NCI-H2107 treated with DMSO at 0.1 percent for 48 hours (cell line): ENCODE measurements around the gene PAXX.

ENCODE experiments used
- DNase-seq: peaks from one replicate; lab custom pipeline; 2025; ENCODE audit not compliant: unreplicated experiment; lab: John Stamatoyannopoulos, UW

PAXX gene

DNA sequence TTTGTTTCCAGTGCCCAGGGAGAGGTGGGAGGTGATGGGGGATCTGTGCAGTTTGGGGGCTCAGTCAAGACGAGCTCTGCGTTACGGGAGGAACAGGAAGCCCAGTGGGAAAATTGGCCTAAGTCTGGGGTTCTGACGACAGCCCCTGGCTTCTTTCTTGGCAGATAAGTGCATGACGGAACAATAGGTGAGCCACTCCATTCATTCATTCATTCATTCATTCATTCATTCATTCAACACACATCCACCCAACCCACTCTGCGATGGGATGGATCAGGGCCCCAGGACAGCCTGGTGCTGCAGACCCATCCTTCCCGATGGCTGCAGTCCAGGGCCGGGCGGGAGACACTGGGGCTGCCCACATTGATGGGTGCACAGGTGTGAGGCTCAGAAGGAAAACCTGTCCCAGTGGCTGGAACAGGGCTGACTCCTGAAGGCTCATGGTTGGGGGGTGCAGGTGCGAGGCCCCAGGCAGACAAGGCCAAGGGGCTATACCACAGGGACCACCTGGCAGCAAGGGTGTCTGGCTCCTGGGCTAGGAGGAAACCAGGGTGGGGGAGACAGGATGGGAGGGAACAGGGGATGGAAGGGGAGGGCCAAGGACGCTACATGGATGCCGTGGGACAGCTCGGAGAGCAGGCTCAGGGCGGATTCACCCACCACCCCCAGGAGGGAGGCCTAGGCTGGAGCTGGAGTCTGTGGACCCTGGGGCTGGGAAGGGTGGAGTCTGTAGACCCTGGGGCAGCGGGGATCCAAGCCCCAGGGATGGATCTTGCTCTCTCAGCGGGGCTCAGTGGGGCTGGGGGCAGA lies 11.3 kb upstream of the PAXX start:
- no peak for DNase-seq

DNA sequence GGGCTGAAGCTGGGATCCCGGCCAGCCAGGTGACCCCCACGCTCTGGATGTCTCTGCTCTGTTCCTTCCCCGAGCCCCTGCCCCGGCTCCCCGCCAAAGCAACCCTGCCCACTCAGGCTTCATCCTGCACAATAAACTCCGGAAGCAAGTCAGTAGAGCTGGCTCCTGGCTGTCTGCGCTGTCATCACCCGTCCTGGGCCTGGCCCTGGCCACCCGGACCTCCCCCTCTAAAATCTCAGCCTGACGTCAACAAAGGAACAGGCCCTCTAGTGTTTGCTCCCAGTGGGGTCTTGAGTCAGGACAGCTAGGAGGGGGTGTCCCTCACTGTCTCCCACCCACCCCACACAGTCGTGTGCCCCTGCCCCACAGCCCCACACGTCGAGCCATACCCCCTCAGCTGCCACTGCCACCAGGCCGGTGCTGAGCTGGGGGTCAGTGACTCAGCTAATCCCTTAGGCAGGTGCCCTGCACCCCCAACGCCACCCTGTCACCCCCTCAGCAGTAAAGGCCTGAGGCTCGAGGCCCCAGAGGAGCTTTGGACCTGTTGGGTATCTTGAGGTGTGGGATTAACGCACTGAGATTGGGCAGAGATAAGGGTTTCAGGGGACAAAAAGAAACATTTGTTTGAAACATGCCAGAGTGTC lies 10.5 kb upstream of the PAXX start:
- no peak for DNase-seq

DNA sequence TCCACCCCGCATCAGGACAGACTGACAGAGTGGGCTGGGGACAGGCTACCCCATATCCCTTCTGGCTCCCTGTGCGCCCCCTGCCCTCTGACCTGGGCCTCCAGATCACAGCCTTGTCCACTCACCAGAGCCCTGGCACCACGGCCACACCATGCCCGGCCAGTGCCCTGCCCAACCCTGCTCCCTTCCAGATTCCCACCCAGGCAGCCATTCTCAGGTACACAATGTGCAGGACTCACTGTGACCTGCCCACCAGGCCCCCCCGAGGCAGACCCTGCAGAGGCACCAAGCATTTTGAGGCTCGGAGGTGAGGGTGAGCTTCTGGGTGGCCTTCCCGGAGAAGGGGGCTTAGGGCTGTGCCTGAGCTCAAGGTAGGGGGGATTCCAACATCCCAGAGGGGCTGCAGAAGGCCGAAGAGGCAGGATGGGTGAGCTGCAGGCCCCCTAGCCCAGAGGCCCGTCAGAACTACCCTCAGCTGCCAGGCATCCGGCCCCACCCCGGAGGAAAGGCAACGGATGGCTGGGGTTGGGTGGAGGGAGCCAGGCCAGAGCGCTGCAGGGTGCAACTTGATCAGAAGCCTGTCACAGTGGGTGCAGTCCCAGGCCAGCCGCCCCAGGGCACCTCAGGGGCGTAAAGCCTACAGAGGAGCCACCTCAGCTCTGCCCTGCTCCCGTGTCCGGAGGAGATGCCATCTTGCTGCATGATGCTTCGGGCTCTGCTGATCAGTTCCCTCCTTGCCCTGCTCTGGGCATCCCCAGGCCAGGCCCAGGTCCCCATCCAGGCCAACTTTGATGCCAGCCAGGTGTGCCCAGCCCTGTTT lies 9.8 kb upstream of the PAXX start, which contains the start of gene LCNL1:
Gene LCNL1 (plus strand): TSS at position 762 of the 820 bp plus-strand sequence. CDS start 594 bp downstream, outside the sequence.
- no peak for DNase-seq

DNA sequence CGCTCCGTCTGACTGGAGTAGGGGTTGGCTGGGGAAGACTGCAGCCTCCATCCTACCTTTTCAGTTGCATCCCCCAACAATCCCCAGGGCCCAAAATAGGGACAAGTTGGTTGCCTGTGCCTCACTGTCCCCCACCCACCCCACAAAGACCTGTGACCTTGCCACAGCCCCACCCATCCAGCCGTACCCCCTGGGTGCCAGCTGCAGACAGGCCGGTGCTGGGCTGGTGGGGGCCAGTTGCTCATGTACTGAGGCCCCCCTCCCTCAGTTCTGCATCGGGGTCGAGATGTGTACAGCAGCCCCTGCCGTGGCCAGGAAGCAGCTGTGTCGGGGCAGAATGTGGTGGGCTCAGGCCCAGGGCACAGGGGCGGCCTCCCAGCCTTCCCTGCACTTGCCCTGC lies 9.1 kb upstream of the PAXX start:
- no peak for DNase-seq

DNA sequence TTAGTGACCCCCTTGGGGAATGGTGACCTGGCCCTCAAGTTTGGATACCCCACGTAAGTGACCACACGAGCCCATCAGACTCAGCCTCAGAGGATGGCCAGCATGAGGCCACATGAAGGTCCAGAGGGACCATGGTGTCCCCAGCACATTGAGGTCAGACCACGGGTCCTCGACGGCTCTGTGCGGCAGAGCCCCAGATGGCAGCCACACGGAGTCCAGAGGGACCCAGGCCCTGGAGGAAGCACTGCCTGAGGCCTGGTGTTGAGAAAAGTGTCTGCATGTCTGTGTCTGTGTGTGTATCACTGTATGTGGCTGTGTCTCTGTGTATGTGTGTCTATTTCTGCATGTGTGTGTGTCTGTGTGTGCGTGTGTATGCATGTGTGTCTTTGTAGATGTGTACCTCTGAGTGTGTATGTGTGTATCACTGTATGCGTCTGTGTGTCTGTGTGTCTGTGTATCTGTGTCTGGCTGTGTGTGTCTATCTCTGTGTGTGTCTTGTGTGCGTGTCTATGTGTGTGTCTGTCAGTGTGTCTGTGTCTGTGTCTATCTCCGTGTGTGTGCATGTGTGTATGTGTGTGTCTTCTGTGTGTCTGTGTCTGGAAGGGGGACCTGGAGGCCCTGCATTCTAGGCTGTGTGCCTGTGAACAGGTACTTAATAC lies 8.4 kb upstream of the PAXX start:
- DNase-seq, result no peak

DNA sequence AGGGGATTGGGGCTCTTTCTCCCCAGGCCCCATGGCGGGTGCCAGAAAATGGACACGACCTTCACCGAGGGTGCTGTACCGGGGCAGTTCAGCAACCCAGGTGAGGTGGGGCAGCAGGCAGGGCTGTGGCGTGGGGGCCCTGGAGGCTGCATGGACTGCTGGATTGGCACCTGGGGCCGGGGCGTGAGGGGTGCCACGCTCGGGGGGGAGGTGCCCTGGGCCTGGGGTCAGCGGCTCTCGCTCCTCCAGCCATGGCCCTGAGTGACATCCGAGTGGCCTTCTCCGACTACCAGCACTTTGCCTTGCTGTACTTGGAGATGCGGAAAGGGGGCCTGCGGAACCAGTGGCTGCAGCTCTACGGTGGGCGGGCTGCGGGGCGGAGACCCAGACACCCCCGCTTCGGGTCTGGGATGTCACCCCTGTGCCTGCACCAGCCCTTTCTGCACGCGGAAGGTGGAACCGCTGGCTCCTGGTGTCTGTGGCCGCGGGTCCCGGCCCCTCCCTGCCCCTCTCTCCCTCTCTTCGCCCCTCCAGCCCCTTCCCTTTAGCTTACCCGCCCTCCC lies 7.7 kb upstream of the PAXX start:
- DNase-seq, result no peak

DNA sequence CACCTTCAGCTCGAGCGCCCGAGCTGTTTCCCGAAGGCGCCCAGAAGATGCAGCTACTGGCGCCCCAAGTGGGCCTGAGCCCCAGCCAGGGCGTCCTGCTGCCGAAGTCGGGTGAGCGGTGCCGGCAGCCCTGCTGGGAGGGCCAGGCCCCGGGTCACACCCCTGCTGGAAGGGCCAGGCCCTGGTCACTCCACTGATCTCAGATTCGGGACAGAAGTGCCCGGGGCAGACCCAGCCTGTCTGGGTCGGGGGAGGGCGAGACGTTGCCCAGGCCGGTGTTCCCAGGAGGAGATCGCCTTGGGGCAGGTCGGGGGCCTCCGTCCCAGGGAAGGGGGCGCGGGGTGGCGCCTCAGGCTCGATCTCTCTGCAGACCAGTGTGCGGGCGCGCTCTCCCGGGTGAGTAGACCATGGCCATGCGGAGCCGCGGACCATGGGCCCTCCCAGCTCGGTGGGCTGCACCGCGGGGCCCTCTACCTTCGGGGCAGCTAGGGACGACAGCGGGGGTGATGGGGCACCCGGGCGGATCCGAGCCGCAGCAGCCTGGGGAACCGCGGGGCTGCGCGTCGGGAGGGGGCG lies 7.1 kb upstream of the PAXX start:
- no peak for DNase-seq

DNA sequence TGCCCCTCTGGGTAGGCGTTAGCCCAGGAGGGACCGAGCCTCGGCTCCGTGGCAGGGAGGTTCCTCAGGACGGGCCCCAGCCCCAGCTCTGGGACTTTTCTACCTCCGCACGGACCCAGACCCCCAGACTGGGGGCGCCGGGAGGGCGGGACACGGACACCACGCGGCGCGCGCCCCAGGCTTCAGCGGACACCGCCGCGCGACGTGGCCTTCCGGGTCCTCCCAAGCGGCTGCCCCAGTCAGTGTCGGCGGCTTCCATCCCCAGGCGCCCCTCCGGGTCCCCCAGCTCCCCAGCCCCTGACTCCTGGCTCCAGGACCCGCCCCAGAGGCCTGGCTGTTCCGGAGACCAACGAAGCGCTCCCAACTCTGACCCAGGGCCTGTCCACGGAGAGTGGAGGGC lies 6.4 kb upstream of the PAXX start:
- DNase-seq, result no peak

DNA sequence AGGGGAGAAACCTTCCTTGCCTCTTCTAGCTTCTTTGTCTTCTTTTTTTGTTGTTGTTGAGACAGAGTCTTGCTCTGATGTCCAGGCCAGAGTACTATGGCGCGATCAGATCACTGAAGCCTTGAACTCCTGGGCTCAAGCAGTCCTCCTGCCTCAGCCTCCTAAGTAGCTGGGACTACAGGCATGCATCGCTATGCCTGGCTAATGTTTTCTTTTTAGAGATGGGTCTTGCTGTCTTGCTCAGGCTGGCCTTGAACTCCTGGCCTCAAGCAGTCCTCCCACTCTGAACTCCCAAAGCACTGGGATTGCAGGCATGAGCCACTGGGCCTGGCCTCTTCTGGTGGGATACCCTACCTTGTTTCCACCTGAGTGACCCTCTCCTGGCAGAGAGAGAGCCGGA lies 3.4 kb upstream of the PAXX start:
- DNase-seq, result no peak

DNA sequence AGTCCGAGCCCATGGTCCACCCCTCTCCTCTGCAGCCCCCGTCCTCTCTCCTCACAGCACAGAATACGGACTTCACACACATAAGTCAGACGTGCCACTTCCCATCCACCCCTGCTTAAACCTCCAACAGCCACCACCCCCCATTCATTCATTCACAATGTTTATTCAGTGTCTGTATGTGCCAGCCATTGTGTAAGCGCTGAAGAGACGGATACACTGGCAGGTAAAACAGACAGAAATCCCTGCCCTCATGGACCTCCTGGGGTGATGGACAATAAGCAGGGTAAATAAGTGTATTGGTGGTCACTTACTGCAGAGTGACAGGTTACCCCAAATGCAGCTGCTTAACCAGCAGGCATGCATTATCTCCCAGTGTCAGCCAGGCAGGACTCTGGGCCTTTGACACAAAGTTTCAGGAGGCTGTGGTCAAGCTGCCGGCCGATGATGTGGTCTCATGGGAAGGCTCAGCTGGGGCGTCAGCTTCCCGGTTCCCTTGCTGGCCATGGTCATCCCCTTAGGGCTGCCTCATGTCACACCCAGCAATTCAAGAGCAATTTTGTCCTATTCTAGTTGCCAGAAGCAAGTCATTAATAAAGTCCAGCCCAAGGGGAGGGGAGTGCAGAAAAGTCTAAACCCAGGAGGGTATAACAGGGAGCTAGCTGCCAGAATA lies 1.8 kb upstream of the PAXX start:
- DNase-seq, result no peak

DNA sequence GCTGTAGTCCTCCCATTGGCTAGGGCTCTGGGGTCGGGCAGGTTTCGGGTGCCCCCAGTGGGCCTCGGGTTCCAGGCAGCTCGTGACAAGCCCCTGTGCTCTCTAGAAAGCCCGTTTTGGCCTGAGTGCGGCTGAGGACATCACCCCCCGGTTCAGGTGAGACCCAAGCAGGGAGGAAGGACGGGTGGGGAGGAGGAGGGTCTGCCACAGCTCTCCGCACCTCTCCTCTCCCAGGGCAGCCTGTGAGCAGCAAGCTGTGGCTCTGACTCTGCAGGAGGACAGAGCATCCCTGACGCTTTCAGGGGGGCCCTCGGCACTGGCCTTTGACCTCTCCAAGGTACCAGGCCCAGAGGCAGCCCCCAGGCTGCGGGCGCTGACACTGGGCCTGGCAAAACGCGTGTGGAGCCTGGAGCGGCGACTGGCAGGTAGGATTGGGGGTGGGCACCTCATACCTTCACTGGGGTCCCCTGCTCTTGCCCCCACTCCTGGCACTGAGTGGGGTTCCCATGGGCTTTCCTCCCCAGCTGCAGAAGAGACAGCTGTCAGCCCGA lies 672 bp downstream of the PAXX start:
- no peak for DNase-seq

DNA sequence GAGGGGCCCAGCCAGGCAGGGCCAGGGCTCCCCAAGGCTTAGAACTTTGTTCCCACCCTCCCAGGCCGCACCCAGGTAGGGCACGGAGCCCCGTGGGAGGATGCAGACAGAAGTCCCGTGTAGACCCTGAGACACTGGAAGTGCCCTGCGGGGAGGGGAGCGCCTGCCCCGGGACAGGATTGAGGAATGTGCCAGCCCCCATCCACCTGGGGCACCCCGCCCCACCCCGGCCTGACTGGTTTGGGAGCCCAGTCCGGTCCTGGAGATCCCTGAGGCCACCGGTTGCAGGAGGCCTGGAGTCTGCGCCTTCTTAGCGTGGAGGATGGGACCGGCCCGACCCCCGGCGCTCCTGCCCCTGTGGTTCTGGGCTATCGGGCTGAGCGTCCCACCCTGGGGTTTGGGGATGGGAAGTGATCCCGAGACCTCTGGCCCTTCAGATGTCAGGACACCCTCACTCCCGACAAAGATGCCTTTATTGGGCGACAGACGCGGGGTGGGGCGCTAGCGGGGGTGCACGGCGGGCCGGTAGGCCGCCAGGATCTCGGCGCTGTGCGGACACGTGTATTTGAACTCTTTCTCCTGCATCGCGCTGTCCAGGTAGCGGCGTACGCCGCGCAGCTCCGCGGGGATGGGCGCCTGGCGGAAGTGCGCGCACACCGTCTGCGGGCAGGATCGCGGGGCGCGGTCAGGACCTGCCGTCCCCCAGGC lies 2.1 kb downstream of the PAXX start:
- DNase-seq, result no peak

DNA sequence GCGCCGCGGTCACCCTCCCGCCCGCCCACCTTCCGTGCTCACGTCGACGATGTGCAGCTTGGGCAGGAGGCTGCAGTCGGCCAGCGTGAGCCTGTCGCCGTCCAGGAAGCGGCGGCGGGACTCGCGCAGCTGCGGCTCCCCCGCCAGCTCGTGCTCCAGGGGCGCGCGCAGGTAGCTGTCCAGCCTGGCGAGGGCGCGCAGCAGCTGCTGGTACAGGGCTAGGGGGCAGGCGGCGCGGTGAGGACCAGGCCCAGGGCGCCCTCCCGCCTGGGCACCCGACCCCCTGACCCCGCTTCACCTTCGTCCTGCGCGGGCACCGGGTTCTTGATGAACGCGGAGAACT lies 2.6 kb downstream of the PAXX start:
- DNase-seq, result no peak

DNA sequence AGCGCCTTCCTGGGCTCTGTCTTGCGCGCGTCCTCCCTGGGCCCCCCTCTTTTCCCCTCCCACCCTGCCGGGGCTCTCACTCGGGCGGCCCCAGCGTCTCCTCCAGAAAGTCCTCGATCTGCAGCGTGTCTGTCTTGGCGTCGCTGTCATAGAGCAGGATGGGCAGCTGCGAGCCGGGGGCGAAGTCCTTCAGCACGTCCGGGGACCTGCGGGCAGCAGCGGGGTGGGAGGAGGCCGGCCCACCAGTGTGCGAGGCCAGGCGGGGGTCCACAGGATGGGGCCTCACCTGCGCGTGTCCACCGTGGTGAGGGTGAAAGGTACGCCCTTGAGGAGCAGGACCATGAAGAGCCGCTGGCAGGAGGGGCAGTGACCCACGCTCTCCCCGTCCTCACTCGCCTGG lies 3.1 kb downstream of the PAXX start:
- DNase-seq, result no peak

DNA sequence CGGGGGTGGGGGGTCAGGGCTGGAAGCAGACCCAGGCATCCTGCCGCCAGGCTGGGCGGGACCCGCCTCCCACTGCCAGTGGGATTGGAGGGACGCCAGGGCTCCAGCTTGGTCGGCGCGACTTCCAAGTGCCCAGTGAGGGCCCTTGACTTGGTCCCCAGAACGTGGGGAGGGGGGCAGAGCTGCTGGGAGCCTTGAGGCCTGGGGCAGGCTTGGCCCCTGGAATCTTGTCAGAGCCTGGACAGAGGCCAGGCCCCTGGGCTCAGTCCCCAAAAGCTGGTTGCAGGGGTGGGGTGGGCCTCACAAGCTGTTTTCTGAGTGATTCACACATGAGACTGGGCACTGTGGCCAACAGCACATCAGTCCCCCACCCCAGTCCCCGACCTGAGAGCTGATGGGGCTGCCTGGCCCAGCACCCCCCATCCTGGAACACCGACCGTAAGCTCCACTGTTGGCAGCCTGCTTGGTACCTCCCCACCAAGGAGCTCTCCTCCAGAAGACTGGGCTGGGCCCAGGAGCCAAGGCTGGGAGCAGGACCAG lies 3.6 kb downstream of the PAXX start:
- no peak for DNase-seq

DNA sequence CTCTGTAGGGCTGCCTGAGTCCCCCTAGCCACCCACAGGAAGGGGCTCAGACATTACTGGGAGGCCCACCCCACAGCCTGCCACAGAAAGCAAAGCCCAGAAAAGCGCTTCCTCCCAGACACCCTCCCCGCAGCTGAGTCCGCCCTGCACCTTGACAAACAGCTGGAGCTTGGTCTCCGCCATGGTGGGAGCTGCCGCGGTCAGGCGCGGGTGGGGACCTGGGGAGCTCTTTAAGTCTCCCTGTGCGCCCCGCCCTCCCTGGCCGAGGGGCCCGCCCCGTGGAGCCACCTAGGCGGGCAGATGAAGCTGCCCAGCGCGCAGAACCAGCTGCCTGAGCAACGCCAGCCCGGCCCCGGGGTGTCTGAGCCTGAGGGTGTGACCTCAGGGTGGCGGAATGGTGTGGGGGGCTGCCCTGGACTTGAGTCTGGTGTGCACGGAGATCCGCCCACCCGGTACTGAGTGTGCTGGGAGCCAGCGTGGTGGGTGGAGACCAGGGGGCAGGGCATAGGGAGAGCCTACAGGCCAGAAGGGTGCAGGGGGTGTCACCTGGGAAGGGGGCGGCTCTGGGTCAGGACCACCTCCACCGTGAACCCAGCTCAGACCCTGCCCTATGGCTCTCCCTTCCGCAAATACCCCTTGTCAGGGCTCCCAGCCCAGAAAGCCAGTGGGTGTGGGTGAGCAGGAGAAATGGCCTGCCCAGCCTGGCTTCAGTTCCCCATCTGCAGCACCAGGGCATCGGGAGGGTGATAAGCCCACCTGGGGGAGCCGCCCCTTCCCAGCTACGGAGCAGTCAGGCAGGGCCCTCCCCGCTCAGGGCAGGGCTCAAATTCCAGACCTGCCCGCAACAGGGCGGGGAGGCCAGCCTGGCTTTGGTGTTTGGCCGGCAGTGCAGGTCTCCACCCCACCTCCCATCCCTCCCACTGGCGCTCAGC lies 4.4 kb downstream of the PAXX start, which contains the start of gene CLIC3:
Gene CLIC3 (minus strand): TSS at position 208 of the 932 bp plus-strand sequence. CDS start 25 bp downstream, at position 183.
- DNase-seq, result no peak

DNA sequence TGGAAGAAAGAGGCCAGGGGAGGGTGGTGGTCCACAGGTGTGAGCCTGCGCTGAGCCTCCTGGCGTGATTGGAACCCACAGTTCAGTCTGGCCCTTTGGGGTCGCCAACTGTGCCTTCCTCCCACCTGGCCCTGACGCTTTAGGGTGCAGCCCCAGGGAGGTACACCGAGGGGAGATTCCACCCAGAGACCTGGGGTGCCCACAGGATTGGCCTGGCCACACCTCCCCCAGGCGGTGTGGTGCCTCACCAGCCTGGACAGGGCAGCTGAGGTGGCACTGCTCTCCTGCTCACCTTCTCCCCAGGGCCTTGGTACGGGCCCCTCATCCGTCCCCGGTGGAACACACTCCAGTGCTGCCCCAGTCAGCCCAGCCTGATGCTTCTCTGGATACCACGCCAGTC lies 5.1 kb downstream of the PAXX start:
- no peak for DNase-seq

DNA sequence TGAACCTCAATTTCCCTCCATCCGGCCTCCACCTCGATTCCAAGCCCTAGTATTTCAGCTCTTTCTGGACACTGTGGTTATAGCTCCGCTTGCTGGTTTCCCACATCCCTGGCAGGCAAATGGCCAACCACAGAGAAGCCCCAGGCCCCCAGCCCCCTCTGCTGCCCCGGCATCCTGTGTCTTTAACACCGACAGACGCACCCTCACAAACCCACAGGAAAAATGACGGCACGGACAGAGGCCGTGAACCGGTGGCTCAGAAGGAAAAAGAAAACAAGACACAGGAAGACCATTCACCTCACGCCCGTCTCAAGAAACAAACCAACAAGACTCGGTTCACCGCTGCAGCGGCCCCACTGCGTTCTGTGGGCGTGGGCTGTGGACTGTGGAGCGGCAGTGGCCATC lies 5.6 kb downstream of the PAXX start:
- DNase-seq, result no peak
